22Rv1 (cell line): ENCODE results near the gene ACTN2.

Experiments
- ZFX ChIP-seq: fragments of 450-650 bp; IDR thresholded peaks from 2 replicates; pipeline ENCODE4 v1.6.1; 2017; ENCODE audit warnings: antibody characterized with exemption, borderline replicate concordance
- TF ChIP-seq, protein P1 (sequence below): fragments of 450-650 bp; IDR thresholded peaks from 2 replicates; pipeline ENCODE4 v1.5.1; 2017; ENCODE audit warnings: mild to moderate bottlenecking

DNA sequence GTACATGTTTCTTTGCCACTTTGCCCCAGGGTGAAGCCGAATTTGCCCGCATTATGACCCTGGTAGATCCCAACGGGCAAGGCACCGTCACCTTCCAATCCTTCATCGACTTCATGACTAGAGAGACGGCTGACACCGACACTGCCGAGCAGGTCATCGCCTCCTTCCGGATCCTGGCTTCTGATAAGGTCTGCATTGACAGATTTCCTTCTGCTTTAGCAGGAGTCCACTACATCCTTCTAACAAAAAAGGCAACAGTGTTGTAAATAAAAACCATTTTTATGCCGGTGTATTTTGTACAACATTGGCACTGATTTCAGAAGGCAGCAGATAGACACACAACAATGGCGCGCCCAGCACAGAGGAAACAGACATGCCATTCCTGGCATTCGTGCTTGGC is 74.7 kb downstream of the ACTN2 start:
- TF ChIP-seq, protein P1, sequence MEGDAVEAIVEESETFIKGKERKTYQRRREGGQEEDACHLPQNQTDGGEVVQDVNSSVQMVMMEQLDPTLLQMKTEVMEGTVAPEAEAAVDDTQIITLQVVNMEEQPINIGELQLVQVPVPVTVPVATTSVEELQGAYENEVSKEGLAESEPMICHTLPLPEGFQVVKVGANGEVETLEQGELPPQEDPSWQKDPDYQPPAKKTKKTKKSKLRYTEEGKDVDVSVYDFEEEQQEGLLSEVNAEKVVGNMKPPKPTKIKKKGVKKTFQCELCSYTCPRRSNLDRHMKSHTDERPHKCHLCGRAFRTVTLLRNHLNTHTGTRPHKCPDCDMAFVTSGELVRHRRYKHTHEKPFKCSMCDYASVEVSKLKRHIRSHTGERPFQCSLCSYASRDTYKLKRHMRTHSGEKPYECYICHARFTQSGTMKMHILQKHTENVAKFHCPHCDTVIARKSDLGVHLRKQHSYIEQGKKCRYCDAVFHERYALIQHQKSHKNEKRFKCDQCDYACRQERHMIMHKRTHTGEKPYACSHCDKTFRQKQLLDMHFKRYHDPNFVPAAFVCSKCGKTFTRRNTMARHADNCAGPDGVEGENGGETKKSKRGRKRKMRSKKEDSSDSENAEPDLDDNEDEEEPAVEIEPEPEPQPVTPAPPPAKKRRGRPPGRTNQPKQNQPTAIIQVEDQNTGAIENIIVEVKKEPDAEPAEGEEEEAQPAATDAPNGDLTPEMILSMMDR = no peak
- no peak for TF ChIP-seq ZFX
